ENCODE measurements around the gene CCDC178.

DNA sequence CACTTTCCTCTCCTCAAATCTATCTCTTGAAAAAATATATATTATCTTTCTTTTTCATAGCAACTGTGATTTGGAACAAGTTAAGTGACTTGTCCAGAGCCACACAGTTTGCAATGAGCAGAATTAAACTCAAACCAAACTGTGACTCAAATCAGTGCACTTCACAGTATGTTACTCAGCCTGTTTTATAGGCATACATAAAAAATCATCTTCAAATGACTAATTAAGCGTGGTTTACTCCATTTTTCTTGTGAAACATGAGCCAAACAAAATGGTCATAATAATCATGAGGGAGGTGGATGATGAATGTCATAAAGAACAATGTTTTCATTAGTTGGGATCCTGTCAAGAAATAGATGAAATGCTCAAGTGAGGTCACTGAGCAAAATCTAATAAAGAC, 6.1 kb upstream of the CCDC178 start:
- TF ChIP-seq, protein P1, sequence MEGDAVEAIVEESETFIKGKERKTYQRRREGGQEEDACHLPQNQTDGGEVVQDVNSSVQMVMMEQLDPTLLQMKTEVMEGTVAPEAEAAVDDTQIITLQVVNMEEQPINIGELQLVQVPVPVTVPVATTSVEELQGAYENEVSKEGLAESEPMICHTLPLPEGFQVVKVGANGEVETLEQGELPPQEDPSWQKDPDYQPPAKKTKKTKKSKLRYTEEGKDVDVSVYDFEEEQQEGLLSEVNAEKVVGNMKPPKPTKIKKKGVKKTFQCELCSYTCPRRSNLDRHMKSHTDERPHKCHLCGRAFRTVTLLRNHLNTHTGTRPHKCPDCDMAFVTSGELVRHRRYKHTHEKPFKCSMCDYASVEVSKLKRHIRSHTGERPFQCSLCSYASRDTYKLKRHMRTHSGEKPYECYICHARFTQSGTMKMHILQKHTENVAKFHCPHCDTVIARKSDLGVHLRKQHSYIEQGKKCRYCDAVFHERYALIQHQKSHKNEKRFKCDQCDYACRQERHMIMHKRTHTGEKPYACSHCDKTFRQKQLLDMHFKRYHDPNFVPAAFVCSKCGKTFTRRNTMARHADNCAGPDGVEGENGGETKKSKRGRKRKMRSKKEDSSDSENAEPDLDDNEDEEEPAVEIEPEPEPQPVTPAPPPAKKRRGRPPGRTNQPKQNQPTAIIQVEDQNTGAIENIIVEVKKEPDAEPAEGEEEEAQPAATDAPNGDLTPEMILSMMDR (IDR thresholded peaks at IDR 0.05; ENCODE audit: poor library complexity) = no peak
- TF ChIP-seq EZH2phosphoT487 (IDR thresholded peaks at IDR 0.05; ENCODE audit: low read depth, severe bottlenecking, unreplicated experiment) = no peak
